Upper lobe of right lung (tissue), 1 donor: ENCODE results near the gene DNM1. TPM values are rescaled to one million over a fixed set of nuclear protein-coding genes. Genes with fewer than 3 reads are reported as not detected.
A peak's percentile ranks its signal among the peaks of the same experiment; 100 is the strongest.

ENCODE experiments used
- ATAC-seq: fragments of 200-7000 bp; cut with Tn5 transposase; one replicate; pipeline ENCODE4 v1.9.1; 2020; ENCODE audit warnings: mild to moderate bottlenecking, moderate library complexity
- DNase-seq: peaks from one replicate; pipeline ENCODE4 v3.0.0-alpha.2; 2020
- H3K27ac ChIP-seq: fragments of 200-600 bp; one replicate; pipeline ENCODE4 v1.8.0; 2022
- H3K27me3 ChIP-seq: fragments of 200-600 bp; one replicate; pipeline ENCODE4 v1.8.0; 2022; ENCODE audit warnings: mild to moderate bottlenecking
- H3K36me3 ChIP-seq: fragments of 200-600 bp; one replicate; pipeline ENCODE4 v1.8.0; 2022
- H3K4me1 ChIP-seq: fragments of 200-600 bp; one replicate; pipeline ENCODE4 v1.8.0; 2022
- H3K4me3 ChIP-seq: fragments of 200-600 bp; one replicate; pipeline ENCODE4 v1.8.0; 2022; ENCODE audit warnings: mild to moderate bottlenecking
- H3K9me3 ChIP-seq: fragments of 200-600 bp; one replicate; pipeline ENCODE4 v1.8.0; 2022
- intact Hi-C: fragments of 100-400 bp; cut with DNase I; formaldehyde crosslinking; loops from one replicate; pipeline ENCODE4 v1.11.0; 2022
- microRNA-seq: library from miRNA; unstranded; fragments of <30 nt; microRNA quantifications from one replicate; pipeline ENCODE4 v1.2.0, GENCODE V29; 2020; ENCODE audit warnings: borderline microRNAs expressed
- total RNA-seq: library from RNA; stranded (reverse); fragmentation: NEBNext Ultra II Directional; extraction: Animal tissue kit (Norgen Biotek cat#: 25700); gene quantifications from one replicate; pipeline ENCODE4 v1.2.1, GENCODE V29; 2021
- TF ChIP-seq, protein P1 (sequence below): fragments of 200-600 bp; IDR thresholded peaks from one replicate; pipeline ENCODE4 v1.8.0; 2022; ENCODE audit warnings: antibody characterized with exemption
- donor health status: DM: no; HTN: yes; CAD: no; lungs with severe emphysema.

Gene DNM1
- total RNA-seq, 1 donor from 2014 or later, result 5.2 TPM

DNA sequence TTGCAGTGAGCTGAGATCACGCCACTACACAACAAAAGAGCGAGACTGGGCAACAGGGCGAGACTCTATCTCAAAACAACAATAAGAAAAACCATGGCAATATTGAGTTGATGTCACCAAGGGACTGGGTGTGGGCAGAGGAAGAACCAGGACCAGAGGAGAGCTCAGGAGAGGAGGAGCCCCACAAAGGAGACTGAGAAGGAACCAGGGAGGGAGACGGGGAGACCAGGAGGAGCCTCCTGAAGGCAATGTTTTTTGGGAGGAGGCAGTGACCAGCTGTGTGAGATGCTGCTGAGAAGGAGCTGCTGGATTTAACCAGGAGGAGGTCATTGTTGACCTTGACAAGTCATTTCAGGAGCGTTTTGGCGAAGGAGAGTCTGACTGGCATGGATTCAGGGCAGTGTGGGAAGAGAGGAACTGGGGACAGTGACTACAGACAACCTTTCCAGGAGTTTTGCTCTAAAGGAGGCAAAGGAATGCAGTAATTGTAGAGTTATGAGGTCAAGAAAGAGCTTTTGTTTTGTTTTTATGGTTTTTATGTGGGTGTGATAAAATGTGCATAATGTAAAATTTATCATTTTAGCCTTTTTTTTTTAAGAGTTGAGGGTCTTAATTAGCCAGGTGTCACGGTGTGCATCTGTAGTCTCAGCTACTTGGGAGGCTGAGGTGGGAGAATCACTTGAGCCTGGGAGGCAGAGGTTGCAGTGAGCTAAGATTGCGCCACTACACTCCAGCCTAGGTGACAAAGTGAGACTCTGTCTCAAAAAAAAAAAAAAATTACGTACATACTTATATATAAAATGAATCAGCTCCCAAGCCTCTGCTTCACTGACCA is 101.2 kb downstream of the DNM1 start:
- no peaks in the 10 kb centered on the region for H3K27me3 ChIP-seq
- H3K4me3 ChIP-seq, result no peak overlapping the region
- H3K27ac ChIP-seq, result no peak overlapping the region
- no peak for DNase-seq
- no peak for ATAC-seq
- TF ChIP-seq, protein P1, sequence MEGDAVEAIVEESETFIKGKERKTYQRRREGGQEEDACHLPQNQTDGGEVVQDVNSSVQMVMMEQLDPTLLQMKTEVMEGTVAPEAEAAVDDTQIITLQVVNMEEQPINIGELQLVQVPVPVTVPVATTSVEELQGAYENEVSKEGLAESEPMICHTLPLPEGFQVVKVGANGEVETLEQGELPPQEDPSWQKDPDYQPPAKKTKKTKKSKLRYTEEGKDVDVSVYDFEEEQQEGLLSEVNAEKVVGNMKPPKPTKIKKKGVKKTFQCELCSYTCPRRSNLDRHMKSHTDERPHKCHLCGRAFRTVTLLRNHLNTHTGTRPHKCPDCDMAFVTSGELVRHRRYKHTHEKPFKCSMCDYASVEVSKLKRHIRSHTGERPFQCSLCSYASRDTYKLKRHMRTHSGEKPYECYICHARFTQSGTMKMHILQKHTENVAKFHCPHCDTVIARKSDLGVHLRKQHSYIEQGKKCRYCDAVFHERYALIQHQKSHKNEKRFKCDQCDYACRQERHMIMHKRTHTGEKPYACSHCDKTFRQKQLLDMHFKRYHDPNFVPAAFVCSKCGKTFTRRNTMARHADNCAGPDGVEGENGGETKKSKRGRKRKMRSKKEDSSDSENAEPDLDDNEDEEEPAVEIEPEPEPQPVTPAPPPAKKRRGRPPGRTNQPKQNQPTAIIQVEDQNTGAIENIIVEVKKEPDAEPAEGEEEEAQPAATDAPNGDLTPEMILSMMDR, result no peak
- H3K9me3 ChIP-seq, result no peaks in the 10 kb centered on the region
- peaks cover 10% of the 10 kb centered on the region for H3K36me3 ChIP-seq
- intact Hi-C loops, result no loop called here
- H3K4me1 ChIP-seq, result no peaks in the 10 kb centered on the region

Small RNAs within 50 kb of the gene (microRNA-seq; reads per million reads assigned to microRNA genes)
- gene MIR199B (915 reads per million, percentile 85 among the genes with 10 or more reads in this experiment), gene MIR3154 (0.83 reads per million)

Other genes starting within 250 kb of the DNM1 start
- 44.7 TPM for gene EEIG1, start 222.4 kb upstream of the DNM1 start, total RNA-seq
- 11.8 TPM for gene NAIF1, start 136.1 kb upstream of the DNM1 start, total RNA-seq
- gene SLC25A25, start 135.1 kb upstream of the DNM1 start, total RNA-seq, result 34.7 TPM
- gene PTGES2, start 75.7 kb upstream of the DNM1 start, total RNA-seq, result 35.1 TPM
- gene LCN2, start 53.9 kb upstream of the DNM1 start, total RNA-seq, result 14.3 TPM
- 39.0 TPM for gene BBLN, start 43.1 kb upstream of the DNM1 start, total RNA-seq
- 107 TPM for gene CIZ1, start 11.8 kb upstream of the DNM1 start, total RNA-seq
- gene GOLGA2, start 72.6 kb downstream of the DNM1 start, total RNA-seq, result 88.7 TPM
- gene SWI5, start 72.9 kb downstream of the DNM1 start, total RNA-seq, result 18.9 TPM
- 19.1 TPM for gene TRUB2, start 119.1 kb downstream of the DNM1 start, total RNA-seq
- 31.0 TPM for gene COQ4, start 119.5 kb downstream of the DNM1 start, total RNA-seq
- gene SLC27A4, start 137.1 kb downstream of the DNM1 start, total RNA-seq, result 21.4 TPM
- gene URM1, start 168.0 kb downstream of the DNM1 start, total RNA-seq, result 56.5 TPM
- gene CERCAM, start 217.5 kb downstream of the DNM1 start, total RNA-seq, result 14.0 TPM